ENCODE measurements around the gene TMEM33.
"Not testable (repeated sequence)": the region's sequence is repeated elsewhere in the genome, so short reads cannot be mapped to it uniquely, and the experiment has no call there.

The TMEM33 gene

GRCh38 chr4:41913509-41913908 is 21.7 kb upstream of the TMEM33 start:
- H3K27ac ChIP-seq = no peak overlapping the region
- no peaks in the 10 kb centered on the region for H3K9me3 ChIP-seq (ENCODE audit: severe bottlenecking)
- H3K36me3 ChIP-seq = no peaks in the 10 kb centered on the region
- H3K27me3 ChIP-seq (ENCODE audit: insufficient read depth, low read depth, severe bottlenecking) = no peaks in the 10 kb centered on the region
- no peak for DNase-seq
- H3K4me3 ChIP-seq (ENCODE audit: low read depth, low read length) = no peak overlapping the region
- TF ChIP-seq, protein P1, sequence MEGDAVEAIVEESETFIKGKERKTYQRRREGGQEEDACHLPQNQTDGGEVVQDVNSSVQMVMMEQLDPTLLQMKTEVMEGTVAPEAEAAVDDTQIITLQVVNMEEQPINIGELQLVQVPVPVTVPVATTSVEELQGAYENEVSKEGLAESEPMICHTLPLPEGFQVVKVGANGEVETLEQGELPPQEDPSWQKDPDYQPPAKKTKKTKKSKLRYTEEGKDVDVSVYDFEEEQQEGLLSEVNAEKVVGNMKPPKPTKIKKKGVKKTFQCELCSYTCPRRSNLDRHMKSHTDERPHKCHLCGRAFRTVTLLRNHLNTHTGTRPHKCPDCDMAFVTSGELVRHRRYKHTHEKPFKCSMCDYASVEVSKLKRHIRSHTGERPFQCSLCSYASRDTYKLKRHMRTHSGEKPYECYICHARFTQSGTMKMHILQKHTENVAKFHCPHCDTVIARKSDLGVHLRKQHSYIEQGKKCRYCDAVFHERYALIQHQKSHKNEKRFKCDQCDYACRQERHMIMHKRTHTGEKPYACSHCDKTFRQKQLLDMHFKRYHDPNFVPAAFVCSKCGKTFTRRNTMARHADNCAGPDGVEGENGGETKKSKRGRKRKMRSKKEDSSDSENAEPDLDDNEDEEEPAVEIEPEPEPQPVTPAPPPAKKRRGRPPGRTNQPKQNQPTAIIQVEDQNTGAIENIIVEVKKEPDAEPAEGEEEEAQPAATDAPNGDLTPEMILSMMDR (IDR thresholded peaks at IDR 0.05; ENCODE audit: low read depth, low read length) = no peak

DNA sequence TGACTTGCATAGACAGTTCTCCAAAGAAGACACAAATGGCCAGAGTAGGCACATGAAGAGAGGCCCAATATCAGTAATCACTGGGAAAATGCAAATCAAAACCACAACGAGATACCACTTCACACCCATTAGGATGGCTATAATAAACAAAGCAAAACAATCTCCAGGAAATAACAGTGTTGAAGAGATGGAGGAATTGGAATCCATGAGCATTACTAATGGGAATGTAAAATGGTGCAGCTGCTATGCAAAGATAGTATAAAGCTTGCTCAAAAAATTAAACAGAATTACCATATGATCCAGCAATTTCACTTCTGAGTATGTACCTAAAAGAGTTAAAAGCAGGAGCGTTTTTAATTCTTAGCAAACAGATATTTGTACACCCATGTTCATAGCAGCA is 17.0 kb upstream of the TMEM33 start:
- TF ChIP-seq, protein P1 (IDR thresholded peaks at IDR 0.05; ENCODE audit: low read depth, low read length) = no peak
- Histone ChIP-seq H3K4me3 (ENCODE audit: low read depth, low read length) (no peak overlapping the region), H3K27me3 (ENCODE audit: insufficient read depth, low read depth, severe bottlenecking) (no peaks in the 10 kb centered on the region), H3K27ac (no peak overlapping the region), H3K36me3 (no peaks in the 10 kb centered on the region), H3K9me3 (ENCODE audit: severe bottlenecking) (peaks cover 7% of the 10 kb centered on the region)
- no peak for DNase-seq

DNA sequence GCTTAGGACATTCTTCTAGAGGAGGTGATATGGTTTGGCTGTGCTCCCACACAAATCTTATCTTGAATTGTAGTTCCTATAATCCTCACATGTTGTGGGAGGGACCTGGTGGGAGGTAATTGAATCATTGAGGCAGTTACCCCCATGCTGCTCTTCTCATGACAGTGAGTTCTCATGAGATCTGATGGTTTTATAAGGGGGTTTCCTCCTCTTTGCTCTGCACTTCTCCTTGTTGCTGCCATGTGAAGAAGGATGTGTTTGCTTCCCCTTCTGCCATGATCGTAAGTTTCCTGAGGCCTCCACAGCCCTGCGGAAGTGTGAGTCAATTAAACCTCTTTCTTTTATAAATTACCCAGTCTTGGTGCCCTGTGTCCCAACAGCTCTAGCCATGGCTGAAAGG is 14.8 kb upstream of the TMEM33 start:
- H3K27ac ChIP-seq; H3K36me3 ChIP-seq; H3K9me3 ChIP-seq (ENCODE audit: severe bottlenecking); H3K4me3 ChIP-seq (ENCODE audit: low read depth, low read length); DNase-seq; H3K27me3 ChIP-seq (ENCODE audit: insufficient read depth, low read depth, severe bottlenecking): not testable (repeated sequence)

DNA sequence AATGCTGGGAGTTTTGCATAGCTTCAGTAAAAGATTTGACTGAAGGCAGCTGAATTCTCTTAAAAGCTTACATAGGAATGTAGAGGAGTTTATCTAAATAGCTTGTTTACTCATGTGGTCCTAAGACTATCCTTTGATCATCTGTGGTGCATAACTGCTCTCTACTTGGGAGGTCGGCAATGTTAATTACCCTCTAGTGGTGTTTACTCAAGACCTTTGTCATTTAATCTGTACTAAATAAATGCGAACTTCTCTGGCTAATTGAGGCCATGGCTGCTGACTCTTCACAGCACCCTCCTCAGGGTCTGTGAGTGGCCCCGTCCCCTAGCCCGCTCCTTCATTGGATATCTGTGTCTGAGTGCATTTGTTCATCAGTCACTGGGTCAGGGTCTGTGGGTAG is 13.8 kb upstream of the TMEM33 start:
- no peaks in the 10 kb centered on the region for H3K27me3 ChIP-seq (ENCODE audit: insufficient read depth, low read depth, severe bottlenecking)
- TF ChIP-seq, protein P1 (IDR thresholded peaks at IDR 0.05; ENCODE audit: low read depth, low read length) = no peak
- H3K9me3 ChIP-seq (ENCODE audit: severe bottlenecking) = peaks cover 7% of the 10 kb centered on the region
- H3K27ac ChIP-seq = no peak overlapping the region
- H3K36me3 ChIP-seq = no peaks in the 10 kb centered on the region
- no peak for DNase-seq
- no peak overlapping the region for H3K4me3 ChIP-seq (ENCODE audit: low read depth, low read length)

GRCh38 chr4:41927796-41928499 is 7.3 kb upstream of the TMEM33 start:
- Histone ChIP-seq H3K36me3 (no peaks in the 10 kb centered on the region), H3K4me3 (ENCODE audit: low read depth, low read length) (no peak overlapping the region), H3K9me3 (ENCODE audit: severe bottlenecking) (no peaks in the 10 kb centered on the region), H3K27me3 (ENCODE audit: insufficient read depth, low read depth, severe bottlenecking) (no peaks in the 10 kb centered on the region), H3K27ac (no peak overlapping the region)
- TF ChIP-seq, protein P1 (IDR thresholded peaks at IDR 0.05; ENCODE audit: low read depth, low read length) = no peak
- no peak for DNase-seq

GRCh38 chr4:41930139-41930831 is 4.9 kb upstream of the TMEM33 start:
- Histone ChIP-seq H3K9me3 (ENCODE audit: severe bottlenecking) (no peaks in the 10 kb centered on the region), H3K4me3 (ENCODE audit: low read depth, low read length) (no peak overlapping the region), H3K27me3 (ENCODE audit: insufficient read depth, low read depth, severe bottlenecking) (no peaks in the 10 kb centered on the region), H3K36me3 (peaks cover 3% of the 10 kb centered on the region), H3K27ac (no peak overlapping the region)
- DNase-seq = no peak
- TF ChIP-seq, protein P1 (IDR thresholded peaks at IDR 0.05; ENCODE audit: low read depth, low read length) = no peak
